Aorta (tissue), 5 donors: ENCODE measurements around the gene HLA-F. TPM values are rescaled to one million over a fixed set of nuclear protein-coding genes. Genes with fewer than 3 reads are reported as not detected.

ENCODE experiments used
- ATAC-seq: fragments of 200-7000 bp; cut with Tn5 transposase; one replicate; pipeline ENCODE4 v1.9.1; 2022; ENCODE audit warnings: moderate library complexity; ENCODE audit not compliant: low FRiP score
- DNase-seq, 2 donors: peaks; one replicate each; pipeline ENCODE4 v3.0.0-alpha.2; 2020
- H3K27ac ChIP-seq, 2 donors: one replicate each; pipeline ENCODE4 v1.5.1; 2013; ENCODE audit warnings: low read length in 2 of 2, mild to moderate bottlenecking in 2 of 2, moderate library complexity in 2 of 2, control low read depth in 1 of 2, inconsistent platforms in 1 of 2, low read depth in 1 of 2
- H3K27me3 ChIP-seq, 2 donors: one replicate each; pipeline ENCODE4 v1.6.1; 2013; ENCODE audit warnings: control low read depth in 1 of 2, low read length in 1 of 2, mild to moderate bottlenecking in 1 of 2, moderate library complexity in 1 of 2; ENCODE audit not compliant: insufficient read depth in 2 of 2, control insufficient read depth in 1 of 2
- H3K36me3 ChIP-seq, 2 donors: one replicate each; pipeline ENCODE4 v1.6.1; 2013; ENCODE audit warnings: control low read depth in 1 of 2, low read length in 1 of 2, mild to moderate bottlenecking in 1 of 2; ENCODE audit not compliant: insufficient read depth in 2 of 2, control insufficient read depth in 1 of 2
- H3K4me1 ChIP-seq, 2 donors: one replicate each; pipeline ENCODE4 v1.6.1; 2013; ENCODE audit warnings: low read length in 2 of 2, control low read depth in 1 of 2, mild to moderate bottlenecking in 1 of 2, moderate library complexity in 1 of 2; ENCODE audit not compliant: insufficient read depth in 2 of 2, control insufficient read depth in 1 of 2
- H3K4me3 ChIP-seq, 2 donors: one replicate each; pipeline ENCODE4 v1.5.1; 2013; ENCODE audit warnings: low read length in 2 of 2, control low read depth in 1 of 2, mild to moderate bottlenecking in 1 of 2
- H3K9me3 ChIP-seq: one replicate; pipeline ENCODE4 v1.6.1; 2013; ENCODE audit warnings: mild to moderate bottlenecking, low read length; ENCODE audit not compliant: control insufficient read depth
- WGBS, 2 donors: extraction: QIAGEN DNeasy Blood & Tissue Kit; methylation state at CpG; one replicate each; pipeline ENCODE4 v1.1.7; 2013; 5-methylcytosine and 5-hydroxymethylcytosine counted together
- intact Hi-C, 2 donors: fragments of 100-400 bp; cut with DNase I; formaldehyde crosslinking; loops; one replicate each; pipeline versions ENCODE4 v1.14.2 to v1.15.0; 2022
- long read RNA-seq, 2 donors: library from polyadenylated mRNA; unstranded; transcript quantifications; one replicate each; pipeline ENCODE4 v2.0.0, GENCODE V29; 2020 to 2021
- polyA plus RNA-seq, 2 donors: library from polyadenylated mRNA; stranded (reverse); fragments of 200-250 nt; gene quantifications; one replicate each; pipeline ENCODE4 v1.2.3, GENCODE V29; 2013
- total RNA-seq, 2 donors: library from RNA; stranded (reverse); fragmentation: NEBNext Ultra II Directional; extraction: Animal tissue kit (Norgen Biotek cat#: 25700); gene quantifications; one replicate each; pipeline ENCODE4 v1.2.1, GENCODE V29; 2021
- donor health status: healthy with polysubstance abuse.
- donor health status: Bipolar disorder and iron deficiency.
- donor health status: DM: no; HTN: no; CAD: no.
- donor health status: DM: no; HTN: no; CAD: no.
- donor health status: DM: yes; HTN: yes; CAD: no.

The HLA-F gene
- total RNA-seq (100 to 1,000 TPM in 1 of 2 donors, 10 to 100 TPM in 1; 90.5 to 124 TPM), polyA plus RNA-seq (100 to 1,000 TPM in 1 of 2 donors, 10 to 100 TPM in 1; 34.2 to 153 TPM)
- long read RNA-seq, donor 1, transcript HLA-F-217 (7 exons, 1,283 nt), result major isoform, 35 of 60 reads
- long read RNA-seq, donor 1, partial matches to known transcripts, result 7 of 60 reads
- long read RNA-seq, donor 1, other reads (novel, unspliced or antisense), result 13 of 60 reads
- long read RNA-seq, donor 2, partial matches to known transcripts, result 14 of 22 reads
- long read RNA-seq, donor 2, other reads (novel, unspliced or antisense), result 4 of 22 reads

- DNase-seq (peak; percentile 92), ATAC-seq (peak; percentile 96)
- Histone ChIP-seq H3K27me3 (no peaks in the 10 kb centered on the region), H3K9me3 (no peaks in the 10 kb centered on the region), H3K4me1 (no peaks in the 10 kb centered on the region), H3K27ac (peak within 1 kb of the TSS in 1 of 2 donors; percentile 55), H3K36me3 (no peaks in the 10 kb centered on the region), H3K4me3 (peak within 1 kb of the TSS; percentile 90 to 93)
- intact Hi-C loops, result no loop called here
- WGBS, 2 donors, result 0 to 1% methylated on average over 26 of the region's 26 CpGs
Observed at GRCh38 chr6:29723262-29723665, at the start of gene HLA-F. Gene HLA-F (plus strand): TSS chr6:29723434. CDS start chr6:29723464, 30 bp downstream.

GRCh38 chr6:29674008-29674407 is 49.2 kb upstream of the HLA-F start:
- ATAC-seq (no peak), DNase-seq (no peak)
- no peaks in the 10 kb centered on the region for H3K4me1 ChIP-seq
- H3K27me3 ChIP-seq, result peaks cover 0 to 2% of the 10 kb centered on the region in 2 donors
- H3K27ac ChIP-seq, result no peak overlapping the region
- 85 to 90% methylated on average over 5 of the region's 5 CpGs for WGBS, 2 donors
- no peak overlapping the region for H3K4me3 ChIP-seq
- no peaks in the 10 kb centered on the region for H3K36me3 ChIP-seq
- H3K9me3 ChIP-seq, result no peaks in the 10 kb centered on the region
- intact Hi-C loops, result no loop called here

GRCh38 chr6:29675561-29675960 is 47.7 kb upstream of the HLA-F start:
- Histone ChIP-seq H3K27ac (no peak overlapping the region), H3K36me3 (no peaks in the 10 kb centered on the region), H3K4me3 (no peak overlapping the region), H3K9me3 (no peaks in the 10 kb centered on the region), H3K27me3 (no peaks in the 10 kb centered on the region), H3K4me1 (no peaks in the 10 kb centered on the region)
- WGBS, 2 donors, result 43 to 97% methylated on average over 1 of the region's 1 CpG
- DNase-seq (no peak), ATAC-seq (no peak)
- intact Hi-C loops, result no loop called here

- no peaks in the 10 kb centered on the region for H3K4me1 ChIP-seq
- H3K27ac ChIP-seq, result no peak overlapping the region
- WGBS, 2 donors, result 18 to 46% methylated on average over 2 of the region's 2 CpGs
- no peak overlapping the region for H3K4me3 ChIP-seq
- no peaks in the 10 kb centered on the region for H3K9me3 ChIP-seq
- no peak for DNase-seq
- ATAC-seq, result no peak
- no peaks in the 10 kb centered on the region for H3K27me3 ChIP-seq
- intact Hi-C loops, result no loop called here
- no peaks in the 10 kb centered on the region for H3K36me3 ChIP-seq
Observed at GRCh38 chr6:29676981-29677601, 46.1 kb upstream of the HLA-F start.

- no peaks in the 10 kb centered on the region for H3K9me3 ChIP-seq
- ATAC-seq, result no peak
Observed at GRCh38 chr6:29678114-29678513, 45.1 kb upstream of the HLA-F start.

GRCh38 chr6:29679962-29680361 is 43.3 kb upstream of the HLA-F start:
- Histone ChIP-seq H3K27me3 (no peaks in the 10 kb centered on the region), H3K4me3 (no peak overlapping the region), H3K27ac (no peak overlapping the region), H3K4me1 (no peaks in the 10 kb centered on the region), H3K36me3 (no peaks in the 10 kb centered on the region), H3K9me3 (no peaks in the 10 kb centered on the region)
- 54 to 75% methylated on average over 13 of the region's 13 CpGs for WGBS, 2 donors
- no peak for DNase-seq
- no peak for ATAC-seq
- intact Hi-C loops, result no loop called here

More at GRCh38 chr6:29678114-29678513, 45.1 kb upstream of the HLA-F start:
- Histone ChIP-seq H3K4me1 (no peaks in the 10 kb centered on the region), H3K4me3 (no peak overlapping the region), H3K36me3 (no peaks in the 10 kb centered on the region), H3K27me3 (no peaks in the 10 kb centered on the region), H3K27ac (no peak overlapping the region)
- DNase-seq, result no peak
- 79 to 88% methylated on average over 5 of the region's 5 CpGs for WGBS, 2 donors
- intact Hi-C loops, result no loop called here

- intact Hi-C loops, result no loop called here
- H3K4me1 ChIP-seq, result no peaks in the 10 kb centered on the region
- H3K4me3 ChIP-seq, result no peak overlapping the region
- H3K9me3 ChIP-seq, result no peaks in the 10 kb centered on the region
- no peak overlapping the region for H3K27ac ChIP-seq
- ATAC-seq (no peak), DNase-seq (no peak)
- H3K27me3 ChIP-seq, result no peaks in the 10 kb centered on the region
- no peaks in the 10 kb centered on the region for H3K36me3 ChIP-seq
- 50 to 90% methylated on average over 24 of the region's 24 CpGs for WGBS, 2 donors
Observed at GRCh38 chr6:29680416-29680815, 42.8 kb upstream of the HLA-F start.

GRCh38 chr6:29680904-29681303 is 42.3 kb upstream of the HLA-F start, which contains the start of gene ZFP57:
Gene ZFP57 (minus strand): TSS chr6:29681152. CDS start chr6:29677003, 4,149 bp downstream.
- DNase-seq (no peak), ATAC-seq (no peak)
- Histone ChIP-seq H3K27me3 (no peaks in the 10 kb centered on the region), H3K9me3 (no peaks in the 10 kb centered on the region), H3K4me3 (no peak within 1 kb of the TSS), H3K27ac (no peak within 1 kb of the TSS), H3K4me1 (no peaks in the 10 kb centered on the region), H3K36me3 (no peaks in the 10 kb centered on the region)
- 21 to 76% methylated on average over 31 of the region's 31 CpGs for WGBS, 2 donors
- intact Hi-C loops, result no loop called here

- Histone ChIP-seq H3K36me3 (no peaks in the 10 kb centered on the region), H3K4me1 (no peaks in the 10 kb centered on the region), H3K9me3 (no peaks in the 10 kb centered on the region), H3K4me3 (no peak overlapping the region), H3K27ac (no peak overlapping the region), H3K27me3 (no peaks in the 10 kb centered on the region)
- intact Hi-C loops, result no loop called here
- DNase-seq (no peak), ATAC-seq (no peak)
- 86 to 90% methylated on average over 8 of the region's 8 CpGs for WGBS, 2 donors
Observed at GRCh38 chr6:29681811-29682210, 41.4 kb upstream of the HLA-F start.
